HG03039 (cell line): ENCODE measurements around the gene PIP4K2B.

Experiments used
- ATAC-seq: cut with Tn5 transposase; IDR thresholded peaks from one replicate; pipeline ENCODE4 v1.9.1; 2021; ENCODE audit warnings: mild to moderate bottlenecking, moderate library complexity; ENCODE audit not compliant: unreplicated experiment

PIP4K2B gene

GRCh38 chr17:38746004-38746848, 53.1 kb downstream of the PIP4K2B start:
- ATAC-seq, result no peak

- ATAC-seq, result no peak
Observed at GRCh38 chr17:38745545-38745944, 53.8 kb downstream of the PIP4K2B start.

GRCh38 chr17:38743556-38744171, 55.7 kb downstream of the PIP4K2B start:
- ATAC-seq, result no peak

- no peak for ATAC-seq
Observed at GRCh38 chr17:38742411-38743308, 56.7 kb downstream of the PIP4K2B start.

GRCh38 chr17:38741921-38742410, 57.4 kb downstream of the PIP4K2B start:
- no peak for ATAC-seq

- ATAC-seq, result no peak
Observed at GRCh38 chr17:38741461-38741860, 57.9 kb downstream of the PIP4K2B start.

GRCh38 chr17:38740806-38741205, 58.5 kb downstream of the PIP4K2B start:
- no peak for ATAC-seq

GRCh38 chr17:38740044-38740443, 59.3 kb downstream of the PIP4K2B start:
- ATAC-seq, result no peak

GRCh38 chr17:38739305-38739704, 60.1 kb downstream of the PIP4K2B start:
- no peak for ATAC-seq

GRCh38 chr17:38738686-38739085, 60.7 kb downstream of the PIP4K2B start:
- no peak for ATAC-seq

- ATAC-seq, result no peak
Observed at GRCh38 chr17:38738007-38738662, 61.2 kb downstream of the PIP4K2B start.

- no peak for ATAC-seq
Observed at GRCh38 chr17:38735161-38735997, 64.0 kb downstream of the PIP4K2B start.

GRCh38 chr17:38733982-38734973, 65.1 kb downstream of the PIP4K2B start:
- no peak for ATAC-seq

- ATAC-seq, result no peak
Observed at GRCh38 chr17:38733282-38733981, 65.9 kb downstream of the PIP4K2B start.

- ATAC-seq, result no peak
Observed at GRCh38 chr17:38732376-38733281, 66.7 kb downstream of the PIP4K2B start.

- ATAC-seq, result no peak
Observed at GRCh38 chr17:38731526-38732294, 67.6 kb downstream of the PIP4K2B start.
